ENCODE data around the gene STARD3.

DNA sequence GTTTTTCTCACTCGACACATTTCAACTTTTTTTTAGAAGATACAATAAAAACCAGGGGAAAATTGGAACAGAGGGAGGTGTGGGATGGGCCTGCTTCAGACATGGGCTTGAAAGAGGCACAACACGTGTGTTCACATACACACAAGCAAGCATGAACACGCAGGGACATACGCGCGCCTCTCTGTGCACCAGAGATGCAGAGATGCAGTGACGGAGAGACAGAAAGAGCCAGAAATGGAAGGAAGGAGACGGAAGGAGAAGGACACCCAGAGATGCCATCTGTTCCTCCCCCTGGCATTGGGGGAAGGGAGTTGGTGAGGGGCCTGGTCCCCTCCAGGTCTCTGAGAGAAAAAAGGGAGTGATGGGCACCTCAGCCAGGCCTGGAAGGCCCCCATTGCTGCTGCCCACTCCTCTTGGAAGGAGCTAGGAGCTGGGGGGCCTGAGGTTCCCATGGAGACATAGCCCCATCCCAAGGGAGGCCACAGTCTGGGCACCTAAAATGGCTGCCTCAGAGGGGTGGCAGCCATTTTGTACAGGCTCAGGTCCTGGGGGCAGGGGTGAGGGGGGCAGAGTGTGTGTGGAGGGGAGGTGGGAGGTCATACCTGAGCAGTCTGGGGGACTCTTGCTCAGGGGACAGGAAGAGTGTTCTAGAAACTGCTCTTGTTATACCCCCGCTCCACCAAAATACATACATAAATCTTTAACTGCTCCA is 25.4 kb upstream of the STARD3 start:
- TF ChIP-seq POLR2A (IDR thresholded peaks at IDR 0.05; ENCODE audit: low read depth, low read length) (no peak), TAF1 (IDR thresholded peaks at IDR 0.05; ENCODE audit: borderline replicate concordance, low read depth, low read length) (no peak), POLR2AphosphoS5 (IDR thresholded peaks at IDR 0.05; ENCODE audit: low read depth, low read length) (no peak)

Data from GM12892 (cell line).